ENCODE results near the gene CD74. TPM values are rescaled to one million over a fixed set of nuclear protein-coding genes. Genes with fewer than 3 reads are reported as not detected.
A peak's percentile ranks its signal among the peaks of the same experiment; 100 is the strongest.
"Not testable (repeated sequence)": the region's sequence is repeated elsewhere in the genome, so short reads cannot be mapped to it uniquely, and the experiment has no call there.

CD74 gene
- total RNA-seq: 89.1 TPM

GRCh38 chr5:150412319-150413175 is at the start of gene CD74:
Gene CD74, minus strand, starts transcription at chr5:150412910. Its CDS starts 161 bp downstream, at chr5:150412749.
- ATAC-seq: peak; percentile 71
- DNase-seq (ENCODE audit: low spot score): peak; percentile 76

DNA sequence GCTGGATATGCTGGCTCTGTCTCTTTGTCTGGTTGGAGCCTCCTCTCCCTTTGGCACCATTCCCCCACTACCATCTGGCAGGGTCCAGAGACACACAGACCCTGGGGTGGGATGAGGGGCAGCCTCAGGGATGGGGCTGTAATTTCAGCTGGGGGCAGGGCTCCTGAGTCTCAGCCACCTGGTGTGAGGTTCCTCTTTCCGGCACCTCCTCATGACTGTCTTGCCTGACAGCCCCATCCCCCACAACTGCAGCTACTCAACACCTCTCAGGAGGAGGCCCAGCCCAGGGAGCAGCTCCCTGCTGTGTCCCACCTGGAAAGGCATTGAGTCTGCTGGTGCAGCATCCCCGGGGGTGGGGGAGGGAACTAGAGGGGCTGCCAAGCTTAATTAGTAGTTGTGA is 48.5 kb upstream of the CD74 start:
- DNase-seq (ENCODE audit: low spot score) (no peak), ATAC-seq (no peak)

GRCh38 chr5:150460781-150461180 is 48.1 kb upstream of the CD74 start:
- DNase-seq (ENCODE audit: low spot score) (no peak), ATAC-seq (no peak)

GRCh38 chr5:150458802-150459557 is 46.3 kb upstream of the CD74 start:
- ATAC-seq: peak; percentile 97
- peak; percentile 79 for DNase-seq (ENCODE audit: low spot score)

- ATAC-seq (no peak), DNase-seq (ENCODE audit: low spot score) (no peak)
These were observed 45.0 kb upstream of the CD74 start for GRCh38 chr5:150457562-150458240.

DNA sequence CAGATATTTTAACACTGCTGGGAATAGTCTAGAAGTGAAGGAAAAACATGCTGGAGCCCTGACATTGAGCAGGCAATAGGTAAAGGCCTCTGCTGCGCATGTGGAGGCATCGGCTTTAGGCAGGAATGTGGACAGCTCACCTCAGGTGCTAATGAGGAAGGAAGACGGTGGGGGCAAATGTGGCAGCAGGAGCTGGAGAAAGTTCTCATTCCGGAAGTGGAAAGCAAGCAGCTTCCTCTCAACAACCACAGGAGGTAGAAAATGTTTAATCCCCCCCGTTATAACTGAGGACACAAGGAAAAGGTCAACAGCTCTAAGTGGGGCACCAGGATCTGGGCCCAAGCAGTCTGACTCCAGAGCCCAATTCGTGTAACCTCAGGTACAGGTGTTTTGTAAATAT is 44.4 kb upstream of the CD74 start:
- no peak for ATAC-seq
- DNase-seq (ENCODE audit: low spot score): no peak

GRCh38 chr5:150454492-150455229 is 42.0 kb upstream of the CD74 start:
- ATAC-seq (no peak), DNase-seq (ENCODE audit: low spot score) (no peak)

- ATAC-seq: not testable (repeated sequence)
These were observed 41.3 kb upstream of the CD74 start for GRCh38 chr5:150454027-150454426.

DNA sequence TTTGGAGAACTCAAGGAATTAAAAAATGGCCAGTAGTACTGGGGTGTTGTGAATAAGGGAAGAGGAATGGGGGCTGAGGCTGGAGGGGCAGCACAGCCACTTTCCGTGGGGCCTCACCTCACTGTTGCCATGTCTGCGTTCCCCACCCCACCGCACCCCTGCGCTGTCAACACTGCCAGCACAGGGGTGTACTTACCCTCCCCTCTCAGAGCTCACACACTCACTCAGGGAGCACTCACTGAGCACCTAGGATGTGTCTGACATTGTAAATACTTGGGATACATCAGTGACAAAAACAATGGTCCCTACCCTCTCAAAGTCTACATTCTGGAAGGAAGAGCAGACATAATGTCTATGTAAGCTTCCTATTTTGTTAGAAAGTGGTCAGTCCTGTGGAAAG is 40.2 kb upstream of the CD74 start:
- DNase-seq (ENCODE audit: low spot score) (no peak), ATAC-seq (no peak)

More at GRCh38 chr5:150454027-150454426, 41.3 kb upstream of the CD74 start:
- DNase-seq (ENCODE audit: low spot score): not testable (repeated sequence)

DNA sequence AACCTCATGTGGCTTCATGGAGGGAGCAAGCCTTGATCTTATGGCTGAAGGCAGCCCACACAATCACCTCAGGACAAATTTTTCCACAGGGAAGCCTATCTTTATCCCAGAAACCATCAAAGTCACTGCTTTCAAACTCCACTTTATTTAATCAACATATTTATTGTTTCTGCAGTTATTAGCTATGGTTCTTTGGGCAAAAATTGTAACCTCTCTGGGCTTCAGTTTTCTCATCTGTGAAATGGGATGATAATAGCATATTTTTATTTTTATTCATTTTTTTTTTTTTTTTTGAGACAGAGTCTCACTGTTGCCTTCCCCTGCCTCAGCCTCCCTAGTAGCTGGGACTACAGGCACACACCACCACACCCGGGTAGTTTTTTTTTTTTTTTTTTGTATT is 38.9 kb upstream of the CD74 start:
- ATAC-seq (no peak), DNase-seq (ENCODE audit: low spot score) (no peak)

GRCh38 chr5:150449517-150450339 is 37.0 kb upstream of the CD74 start, which contains the start of gene RPS14:
Gene RPS14, minus strand, starts transcription at chr5:150449739. Its CDS starts 2,006 bp downstream, at chr5:150447733.
- DNase-seq (ENCODE audit: low spot score) (peak; percentile 95), ATAC-seq (peak; percentile 95)

GRCh38 chr5:150448952-150449516 is 36.3 kb upstream of the CD74 start:
- ATAC-seq (peak; percentile 62), DNase-seq (ENCODE audit: low spot score) (no peak)

DNA sequence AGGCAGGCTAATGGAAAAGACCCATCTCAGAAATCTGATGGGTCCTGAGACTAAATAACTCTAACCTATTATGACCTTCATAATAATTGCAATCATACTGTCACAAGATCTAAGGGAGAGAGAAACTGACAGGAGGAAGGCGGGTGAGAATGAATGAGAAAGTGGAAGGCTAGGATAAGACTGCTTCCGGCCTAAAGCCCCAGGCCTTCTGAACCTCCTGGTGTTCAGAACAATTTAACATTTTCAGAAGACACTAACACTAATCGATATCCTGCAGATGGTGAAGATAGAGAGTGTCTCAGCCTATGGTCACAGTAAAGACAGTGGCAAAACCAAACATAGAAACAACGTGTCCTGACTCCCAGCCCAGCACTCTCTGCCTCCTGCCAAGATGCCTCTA is 35.6 kb upstream of the CD74 start:
- DNase-seq (ENCODE audit: low spot score) (no peak), ATAC-seq (no peak)

- no peak for ATAC-seq
- DNase-seq (ENCODE audit: low spot score): no peak
These were observed 34.5 kb upstream of the CD74 start for GRCh38 chr5:150447188-150447587.

DNA sequence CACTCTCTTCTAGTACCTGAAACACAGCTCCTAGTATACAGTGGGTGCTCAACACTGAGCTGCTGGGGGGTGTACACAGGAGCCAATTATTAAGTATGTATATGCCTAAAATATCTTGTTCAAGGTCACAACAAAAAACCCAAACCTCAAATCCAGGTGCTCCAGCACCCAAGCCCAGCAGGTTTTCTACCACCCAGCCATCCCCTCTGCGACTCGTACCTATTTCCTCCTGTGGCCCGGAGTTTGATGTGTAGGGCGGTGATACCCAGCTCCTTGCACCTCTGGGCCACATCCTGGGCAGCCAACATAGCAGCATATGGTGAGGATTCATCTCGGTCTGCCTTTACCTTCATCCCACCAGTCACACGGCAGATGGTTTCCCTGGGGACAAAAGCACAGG is 33.9 kb upstream of the CD74 start:
- DNase-seq (ENCODE audit: low spot score) (no peak), ATAC-seq (no peak)

DNA sequence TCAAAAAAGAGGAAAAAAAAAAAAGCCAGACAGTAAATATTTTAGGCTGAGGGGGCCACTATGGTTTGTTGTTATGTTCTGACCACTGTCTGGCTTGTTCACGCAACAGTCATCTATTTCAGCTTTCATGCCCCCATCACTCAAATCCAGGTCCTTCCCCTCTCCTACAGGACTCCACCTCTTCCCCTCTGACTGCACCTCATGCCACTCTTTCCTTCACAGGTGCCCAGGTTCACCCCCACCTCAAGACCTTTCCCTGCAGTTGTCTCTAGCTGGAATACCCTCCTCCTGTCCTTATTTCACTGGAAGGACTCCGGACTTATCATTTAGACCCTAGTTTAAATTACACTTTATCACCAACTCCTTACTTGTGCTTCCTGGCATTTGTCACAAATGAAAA is 33.4 kb upstream of the CD74 start:
- DNase-seq (ENCODE audit: low spot score): no peak
- ATAC-seq: no peak

DNA sequence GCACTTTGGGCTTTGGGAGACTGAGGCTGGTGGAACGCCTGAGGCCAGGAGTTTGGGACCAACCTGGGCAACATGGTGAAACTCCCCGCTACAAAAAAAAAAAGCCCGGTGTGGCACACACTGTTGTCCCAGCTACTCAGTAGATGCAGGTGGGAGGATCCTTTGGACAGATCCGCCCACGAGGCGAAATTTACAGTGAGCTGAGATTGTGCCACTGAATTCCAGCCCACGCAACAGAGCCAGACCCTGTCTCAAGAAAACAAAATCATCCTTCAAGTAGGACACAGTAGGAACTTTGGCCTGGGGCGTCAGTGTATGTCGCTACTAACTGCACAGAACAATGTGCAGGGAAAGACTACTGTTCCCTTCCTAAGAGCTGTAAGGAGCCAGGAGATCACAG is 32.1 kb upstream of the CD74 start:
- no peak for ATAC-seq
- no peak for DNase-seq (ENCODE audit: low spot score)

GRCh38 chr5:150443242-150444075 is 30.7 kb upstream of the CD74 start:
- DNase-seq (ENCODE audit: low spot score) (no peak), ATAC-seq (no peak)

DNA sequence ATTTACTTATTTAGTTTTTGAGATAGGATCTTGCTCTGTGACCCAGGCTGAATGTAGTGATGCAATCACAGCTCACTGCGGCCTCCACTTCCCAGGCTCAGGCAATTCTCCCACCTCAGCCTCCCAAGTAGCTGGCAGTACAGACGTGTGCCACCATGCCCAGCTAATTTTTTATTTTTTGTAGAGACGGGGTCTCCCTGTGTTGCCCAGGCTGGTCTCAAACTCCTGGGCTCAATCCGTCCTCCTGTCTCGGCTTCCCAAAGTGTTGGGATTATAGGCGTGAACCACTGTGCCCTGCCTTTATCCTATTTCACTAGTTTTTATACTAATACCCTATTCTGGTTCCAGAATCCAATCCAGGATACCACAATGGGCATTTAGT is 30.0 kb upstream of the CD74 start:
- no peak for ATAC-seq
- DNase-seq (ENCODE audit: low spot score): no peak
